GM12891 (cell line): ENCODE results near the gene TLE1.

Experiments used
- PAX5 ChIP-seq: IDR thresholded peaks from 2 replicates; pipeline ENCODE4 v1.6.1; 2011; ENCODE audit warnings: low read length, moderate library complexity, mild to moderate bottlenecking; ENCODE audit not compliant: insufficient read depth, severe bottlenecking
- POLR2A ChIP-seq: IDR thresholded peaks from 2 replicates; pipeline ENCODE4 v1.6.1; 2011; ENCODE audit warnings: low read depth, low read length, control low read depth
- POLR2AphosphoS5 ChIP-seq: IDR thresholded peaks from 2 replicates; pipeline ENCODE4 v1.6.1; 2011; ENCODE audit warnings: low read depth, low read length, control low read depth
- POU2F2 ChIP-seq: IDR thresholded peaks from 2 replicates; pipeline ENCODE4 v1.6.1; 2011; ENCODE audit warnings: low read depth, mild to moderate bottlenecking, control low read depth, low read length, moderate library complexity
- SPI1 ChIP-seq: IDR thresholded peaks from 2 replicates; pipeline ENCODE4 v1.6.1; 2011; ENCODE audit warnings: low read depth, low read length, control low read depth
- TAF1 ChIP-seq: IDR thresholded peaks from 2 replicates; pipeline ENCODE4 v1.6.1; 2011; ENCODE audit warnings: low read depth, low read length, control low read depth

DNA sequence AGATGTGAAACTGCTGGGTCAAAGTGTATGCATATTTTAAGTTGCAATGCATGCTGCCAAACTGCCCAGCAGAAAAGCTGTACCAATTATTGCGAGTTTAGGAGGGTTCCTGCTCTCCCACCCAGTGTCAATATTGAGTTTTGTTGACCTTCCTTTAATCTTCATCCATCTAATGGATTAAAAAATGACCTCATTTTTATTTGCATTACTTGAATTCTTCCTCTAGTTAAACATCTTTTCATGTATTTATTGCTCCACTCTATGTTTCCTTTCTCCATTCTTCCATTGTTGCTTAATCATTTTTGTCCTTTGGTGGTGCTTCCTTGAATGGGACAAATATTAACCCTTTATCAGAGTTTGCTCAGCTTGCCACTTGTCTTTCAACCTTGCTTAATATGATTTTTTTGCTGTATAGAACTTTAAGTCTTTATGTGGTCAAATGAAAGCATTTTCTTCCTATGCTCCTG is 32.4 kb downstream of the TLE1 start:
- TF ChIP-seq TAF1 (no peak), POLR2AphosphoS5 (no peak), POLR2A (no peak), SPI1 (no peak), POU2F2 (no peak), PAX5 (no peak)
